Activated effector memory CD4-positive, alpha-beta T cell treated with Interleukin-2 at 50 U/mL for 16 hours (primary cell): ENCODE measurements around the gene HIVEP1.

Source experiments
- DNase-seq: peaks from one replicate; pipeline ENCODE4 v3.0.0-alpha.2; 2020

HIVEP1 gene

DNA sequence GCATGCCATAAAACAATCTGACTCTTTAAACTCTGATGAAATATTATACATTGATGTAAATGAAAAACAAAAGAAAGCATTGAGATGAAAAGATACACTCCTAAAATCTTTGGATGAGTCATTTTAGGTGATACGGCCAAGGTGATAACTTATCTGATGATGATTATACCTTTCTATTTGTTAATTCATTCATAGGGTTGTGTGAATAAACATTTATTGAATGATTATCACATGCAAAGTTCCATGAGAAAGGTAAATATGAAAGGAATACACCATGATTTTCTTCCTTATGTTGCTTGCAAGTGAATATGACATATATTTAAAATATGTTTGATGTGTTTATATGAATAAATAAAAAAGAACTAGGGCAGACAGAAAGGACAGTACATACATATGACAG lies 15.4 kb upstream of the HIVEP1 start:
- no peak for DNase-seq

DNA sequence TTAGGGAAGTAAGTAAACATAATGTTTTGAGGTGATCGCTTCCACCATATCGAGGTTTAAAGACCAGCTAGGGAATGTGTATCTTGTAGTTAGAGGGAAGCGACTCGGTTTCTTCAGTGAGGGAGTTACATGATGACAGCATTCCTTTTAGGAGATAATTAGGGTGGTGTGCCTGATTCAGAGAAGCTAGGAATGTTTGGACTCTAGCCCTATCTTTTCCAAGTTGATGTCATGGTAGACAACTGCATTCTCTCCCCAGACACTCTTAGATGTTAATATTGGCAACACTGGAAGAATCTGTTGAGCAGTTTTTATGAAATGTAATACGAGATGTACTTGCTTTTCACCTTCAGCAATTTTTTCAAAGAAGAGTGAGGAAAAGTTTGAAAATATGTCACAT lies 12.9 kb upstream of the HIVEP1 start:
- DNase-seq, result no peak

DNA sequence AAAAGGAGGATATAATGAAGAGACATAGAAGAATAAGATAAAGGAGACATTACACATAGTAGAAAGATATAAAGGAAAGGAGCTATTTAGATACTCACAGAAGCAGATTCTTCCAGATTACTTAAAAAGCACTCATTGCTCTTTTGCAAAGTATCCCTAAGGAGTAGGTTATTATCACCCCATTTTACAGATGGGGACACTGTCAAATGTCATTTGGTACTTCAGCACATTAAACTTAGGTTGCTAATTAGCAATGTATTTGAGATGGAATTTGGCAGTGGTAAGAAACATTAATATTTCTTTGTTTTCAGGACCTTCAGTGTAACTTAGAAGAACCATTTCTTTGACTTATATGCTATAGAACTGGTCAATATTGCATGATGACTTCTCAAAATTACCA lies 11.9 kb upstream of the HIVEP1 start:
- no peak for DNase-seq

DNA sequence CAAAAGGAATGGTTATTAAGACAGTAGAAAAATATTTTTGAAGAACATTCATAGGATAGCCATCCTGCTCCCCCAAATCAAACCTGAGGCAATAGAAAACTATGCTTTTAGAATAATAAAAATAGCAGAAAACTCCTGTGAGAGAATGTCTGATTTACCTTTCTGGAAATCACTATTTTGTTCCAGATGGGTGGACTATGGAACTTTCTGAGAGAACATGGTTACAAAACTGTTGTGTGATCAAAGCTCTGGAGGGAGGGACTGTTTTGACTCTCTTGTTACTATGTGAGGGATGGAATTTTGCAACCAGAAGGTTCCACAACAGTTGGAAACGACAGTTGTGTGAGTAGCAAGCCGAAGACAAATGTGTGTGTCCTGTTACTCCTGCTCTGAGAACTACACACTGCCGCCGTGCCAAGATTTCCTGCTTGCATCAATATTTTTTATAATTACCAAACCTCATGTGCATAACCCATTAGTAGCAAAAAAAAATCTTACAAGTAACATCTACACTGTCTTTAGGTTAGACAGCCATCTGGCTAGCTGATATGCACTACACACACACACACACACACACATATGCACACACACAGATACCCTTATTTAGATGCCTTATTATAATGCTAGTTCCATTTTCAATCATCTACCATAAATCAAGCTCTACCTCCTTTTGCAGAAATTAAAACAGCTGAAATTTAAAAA lies 11.0 kb upstream of the HIVEP1 start:
- DNase-seq, result no peak

DNA sequence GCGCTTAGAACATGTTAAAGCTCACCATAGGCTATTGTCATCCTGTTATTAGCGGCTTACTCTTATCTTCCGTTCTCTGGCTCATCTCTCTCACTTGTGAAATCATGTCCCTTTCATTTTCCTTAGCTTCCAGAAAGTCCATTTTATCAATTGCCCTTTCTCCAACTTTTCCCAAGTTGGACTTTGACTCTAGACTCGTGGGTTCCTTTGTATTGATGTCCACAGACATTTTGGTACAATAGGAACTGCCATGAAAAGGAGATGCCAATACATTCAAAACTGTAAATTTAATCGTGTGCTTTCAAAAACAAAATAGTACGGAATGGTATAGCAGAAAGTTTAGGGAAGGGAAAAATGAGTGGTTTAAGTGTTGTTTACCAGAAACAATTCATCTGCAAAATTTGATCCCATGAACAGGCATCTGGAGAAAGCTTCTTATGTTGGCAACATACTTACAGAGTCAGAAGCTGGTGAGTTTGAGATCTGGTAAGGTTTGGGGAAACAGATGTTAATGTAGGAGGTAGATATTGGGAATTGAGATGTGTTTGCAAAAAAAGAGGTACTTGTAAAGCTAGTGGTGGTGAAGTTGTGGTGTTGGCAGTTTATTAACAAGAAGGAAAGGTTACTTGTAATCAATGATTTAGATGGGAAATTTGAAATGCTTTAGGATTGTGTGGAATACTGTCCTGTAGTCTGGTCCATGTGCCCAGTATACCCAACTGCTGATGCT lies 10.2 kb upstream of the HIVEP1 start:
- DNase-seq, result no peak

- DNase-seq, result no peak
These were observed 4.6 kb upstream of the HIVEP1 start for GRCh38 chr6:12007473-12007872.

GRCh38 chr6:12007887-12008286 lies 4.2 kb upstream of the HIVEP1 start:
- DNase-seq, result no peak

DNA sequence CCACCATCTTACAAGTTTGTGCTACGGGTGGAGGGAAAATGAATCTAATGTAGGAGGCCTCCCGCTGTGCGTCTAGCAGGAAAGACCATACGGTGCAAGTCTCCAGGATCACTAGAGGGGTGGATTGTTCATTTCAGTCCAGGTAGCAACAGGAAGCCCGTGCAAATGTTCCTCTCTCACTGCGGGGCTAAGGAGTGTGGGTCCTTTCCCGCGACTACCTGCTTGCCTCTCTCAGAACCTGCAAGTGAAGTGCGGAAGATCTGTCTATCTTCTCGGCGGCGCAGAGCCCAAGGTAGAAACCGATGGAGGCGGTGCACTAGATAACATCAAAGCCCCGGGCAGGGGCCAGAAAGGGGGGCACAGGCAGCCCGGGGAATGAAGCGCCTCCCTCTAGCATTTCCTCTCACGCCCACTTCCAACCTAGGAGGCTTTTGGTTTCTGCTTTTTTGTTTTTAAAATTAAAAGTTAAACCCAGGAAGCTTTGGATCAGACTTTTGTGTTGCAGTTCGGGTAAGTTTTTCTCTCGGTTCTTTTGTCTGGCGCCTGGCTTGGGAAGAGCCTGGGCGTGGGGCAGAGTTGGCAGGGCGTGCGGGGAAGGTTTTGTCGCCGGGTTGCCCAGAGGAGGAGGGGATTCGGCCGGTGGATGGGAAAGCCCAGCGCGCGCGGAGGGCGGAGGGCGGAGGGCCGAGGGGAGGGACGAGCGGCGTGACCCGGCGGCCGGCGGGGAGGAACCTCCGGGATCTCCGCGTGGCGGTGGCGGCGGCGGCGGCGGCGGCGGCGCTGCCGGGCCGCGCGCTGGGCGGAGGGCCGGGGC lies 3.5 kb upstream of the HIVEP1 start:
- peak; percentile 78 for DNase-seq

- no peak for DNase-seq
These were observed 2.9 kb upstream of the HIVEP1 start for GRCh38 chr6:12009180-12009685.

DNA sequence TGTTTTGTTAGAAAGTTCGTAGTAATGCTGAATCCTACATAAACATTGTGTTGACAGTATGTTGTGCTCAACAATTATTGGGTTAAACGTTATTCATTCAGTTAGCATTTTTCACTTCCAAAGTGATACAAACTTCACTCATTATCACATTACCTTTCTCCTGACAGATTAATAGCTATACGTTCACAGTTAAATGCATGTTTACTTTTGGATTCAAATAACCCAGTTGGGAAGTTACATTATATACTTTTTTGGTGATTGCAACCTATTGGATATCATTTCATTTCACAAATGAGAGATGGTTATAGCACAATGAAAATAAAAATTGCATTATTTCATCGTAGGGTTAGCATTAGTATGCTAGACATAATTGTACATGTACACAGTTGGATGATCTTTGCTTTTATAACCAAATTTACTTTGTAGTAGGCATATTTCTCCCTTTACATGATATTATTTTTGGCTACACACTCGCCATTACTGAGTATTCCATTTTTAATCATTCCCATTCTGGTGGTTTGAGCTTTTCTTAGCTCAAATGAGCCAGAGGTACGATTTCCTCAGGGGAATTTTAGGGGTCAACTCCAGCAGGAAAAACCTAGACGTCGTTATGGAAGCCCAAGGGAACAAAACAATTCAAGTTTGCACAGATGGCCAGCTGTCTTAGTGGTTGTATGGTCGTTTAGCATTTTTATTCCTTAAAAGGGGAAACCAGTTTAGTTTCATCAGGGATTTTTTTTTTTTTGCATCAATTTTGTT lies 2.1 kb upstream of the HIVEP1 start:
- DNase-seq, result no peak

- no peak for DNase-seq
These were observed 1.4 kb upstream of the HIVEP1 start for GRCh38 chr6:12010635-12011275.

- DNase-seq, result peak; percentile 93
These were observed 655 bp upstream of the HIVEP1 start for GRCh38 chr6:12011276-12012037.

DNA sequence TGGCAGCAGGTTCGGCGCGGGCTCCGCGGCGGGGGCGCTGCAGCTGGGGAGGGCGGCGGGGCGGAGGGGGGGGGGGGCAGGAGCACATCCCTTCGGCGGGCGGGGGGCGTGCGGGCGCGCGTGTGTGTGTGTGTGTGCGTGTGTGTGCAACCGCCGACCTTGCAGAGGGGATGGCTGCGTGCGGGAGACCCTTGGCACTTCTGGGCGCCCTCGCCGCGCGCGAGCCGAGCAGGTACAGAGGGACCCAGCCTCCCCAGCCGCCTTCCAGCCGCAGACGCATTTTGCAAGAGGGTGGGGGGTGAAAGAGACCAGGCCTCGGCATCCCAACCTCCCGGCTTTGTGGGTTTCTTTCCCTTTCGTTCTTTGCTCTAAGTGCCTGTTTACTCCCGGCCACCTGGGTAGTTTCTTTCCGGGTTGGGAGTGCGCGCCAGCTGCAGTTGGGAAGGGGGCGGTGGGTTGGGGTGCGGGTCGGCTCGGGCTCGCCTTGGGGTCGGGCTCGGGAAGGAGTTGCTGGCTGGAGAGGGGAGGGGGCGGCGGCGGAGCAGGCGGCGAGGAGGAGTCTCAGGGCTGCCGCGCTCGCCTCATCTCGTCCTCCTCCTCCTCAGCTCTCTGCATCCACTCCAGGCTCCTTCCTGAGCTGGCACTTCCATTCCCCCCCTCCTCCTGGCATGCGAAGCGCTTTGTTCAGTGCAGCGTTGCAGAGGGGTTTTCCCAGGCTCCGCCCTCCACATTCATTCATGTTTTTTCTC lies 620 bp downstream of the HIVEP1 start:
- peak; percentile 51 for DNase-seq

- no peak for DNase-seq
These were observed 1.2 kb downstream of the HIVEP1 start for GRCh38 chr6:12013307-12013719.

DNA sequence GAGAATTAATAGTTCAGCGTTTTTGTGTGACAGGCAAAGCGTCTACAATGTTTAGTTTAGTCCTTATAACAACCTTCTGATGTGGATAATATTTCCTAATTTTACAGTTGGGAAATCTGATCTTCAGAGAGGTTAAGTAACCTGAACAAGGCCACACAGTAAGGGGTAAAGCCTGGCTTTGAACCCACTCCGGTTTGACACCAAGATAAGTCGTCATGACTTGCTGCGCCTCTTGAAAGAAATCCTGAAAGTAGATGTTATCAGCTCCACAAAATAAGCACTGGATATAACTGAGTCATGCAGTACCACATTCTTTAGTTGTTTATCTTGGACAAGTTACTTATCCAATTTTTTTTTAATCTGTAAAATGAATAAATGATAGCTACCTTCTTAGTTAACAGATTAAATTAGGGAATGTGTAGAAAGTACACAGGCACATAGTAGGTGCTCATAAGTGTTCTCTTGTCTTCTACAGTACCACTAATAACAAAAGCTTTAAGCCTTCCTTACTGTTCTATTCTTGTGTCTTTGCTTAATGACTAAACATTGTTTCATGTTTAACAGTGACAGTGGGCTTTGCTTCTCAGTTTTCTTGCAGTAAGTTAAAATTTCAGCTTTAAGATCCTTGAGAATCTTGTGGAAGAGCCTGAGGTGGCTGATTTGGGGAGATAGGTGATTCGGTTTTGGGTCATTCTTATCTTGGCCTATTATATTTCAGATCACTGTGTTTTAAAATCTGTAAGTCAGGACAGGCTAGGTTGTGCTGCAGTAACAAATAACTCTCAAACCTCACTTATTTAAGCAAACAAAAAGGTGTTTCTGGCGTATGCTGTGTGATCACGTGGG lies 2.1 kb downstream of the HIVEP1 start:
- no peak for DNase-seq

GRCh38 chr6:12014873-12015149 lies 2.7 kb downstream of the HIVEP1 start:
- no peak for DNase-seq

DNA sequence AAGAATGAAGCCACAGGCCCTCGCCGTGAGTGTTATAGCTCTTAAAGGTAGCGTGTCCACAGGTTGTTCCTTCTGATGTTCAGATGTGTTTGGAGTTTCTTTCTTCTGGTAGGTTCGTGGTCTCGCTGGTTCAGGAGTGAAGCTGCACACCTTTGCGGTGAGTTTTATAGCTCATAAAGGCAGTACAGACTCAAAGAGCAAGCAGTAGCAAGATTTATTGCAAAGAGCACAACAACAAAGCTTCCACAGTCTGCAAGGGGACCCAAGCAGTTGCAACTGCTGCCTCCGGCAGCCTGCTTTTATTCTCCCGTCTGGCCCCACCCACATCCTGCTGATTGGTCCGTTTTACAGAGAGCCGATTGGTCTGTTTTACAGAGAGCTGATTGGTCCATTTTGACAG lies 5.2 kb downstream of the HIVEP1 start:
- no peak for DNase-seq

- no peak for DNase-seq
These were observed 5.8 kb downstream of the HIVEP1 start for GRCh38 chr6:12017876-12018401.

GRCh38 chr6:12020187-12020791 lies 8.2 kb downstream of the HIVEP1 start:
- DNase-seq, result no peak
